ENCODE measurements around the gene PRRT4. TPM values are rescaled to one million over a fixed set of nuclear protein-coding genes. Genes with fewer than 3 reads are reported as not detected.
A peak's percentile ranks its signal among the peaks of the same experiment; 100 is the strongest.

The PRRT4 gene
- total and polyA plus RNA-seq, 2 donors (not counting 1 experiment from before 2014, with no cell fraction given) = under 0.01 to 0.03 TPM

DNA sequence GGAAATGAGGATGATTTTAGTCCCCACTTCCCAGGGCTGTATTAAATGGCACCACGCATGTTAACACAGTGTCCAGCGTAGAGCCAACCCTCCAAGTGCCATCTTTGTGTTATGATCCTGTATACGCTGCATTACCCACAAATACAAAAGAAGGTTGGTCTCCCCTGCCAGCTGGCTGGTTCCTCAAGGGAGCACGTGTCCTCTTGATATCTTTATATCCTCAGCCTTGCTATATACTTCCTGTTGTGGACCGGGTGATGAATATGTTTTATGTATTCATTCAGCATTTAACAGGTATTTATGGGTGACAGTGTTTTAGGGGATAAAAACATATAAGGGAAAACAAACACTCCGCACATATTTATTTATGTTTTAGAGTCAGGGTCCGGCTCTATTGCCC, 23.2 kb upstream of the PRRT4 start:
- H3K4me3 ChIP-seq (replicated peaks in 1 of 4; ENCODE audit: control extremely low read depth in 1 of 4, insufficient read depth in 1 of 4, low read depth in 3 of 4, low read length in 4 of 4) = no peak overlapping the region
- no peaks in the 10 kb centered on the region for H3K36me3 ChIP-seq (ENCODE audit: control insufficient read depth, insufficient read depth, low read length)
- H2AFZ ChIP-seq (ENCODE audit: low read length) = no peak overlapping the region
- no peak overlapping the region for H3K9ac ChIP-seq (ENCODE audit: insufficient read depth, low read length)
- no peaks in the 10 kb centered on the region for H3K79me2 ChIP-seq (ENCODE audit: control insufficient read depth, insufficient read depth, low read length)
- no peaks in the 10 kb centered on the region for H3K4me1 ChIP-seq (ENCODE audit: control insufficient read depth, extremely low read depth, insufficient read depth, low read length)
- TF ChIP-seq EZH2 (IDR thresholded peaks at IDR 0.05; ENCODE audit: low read length, missing control alignments) = no peak
- TF ChIP-seq, protein P1, sequence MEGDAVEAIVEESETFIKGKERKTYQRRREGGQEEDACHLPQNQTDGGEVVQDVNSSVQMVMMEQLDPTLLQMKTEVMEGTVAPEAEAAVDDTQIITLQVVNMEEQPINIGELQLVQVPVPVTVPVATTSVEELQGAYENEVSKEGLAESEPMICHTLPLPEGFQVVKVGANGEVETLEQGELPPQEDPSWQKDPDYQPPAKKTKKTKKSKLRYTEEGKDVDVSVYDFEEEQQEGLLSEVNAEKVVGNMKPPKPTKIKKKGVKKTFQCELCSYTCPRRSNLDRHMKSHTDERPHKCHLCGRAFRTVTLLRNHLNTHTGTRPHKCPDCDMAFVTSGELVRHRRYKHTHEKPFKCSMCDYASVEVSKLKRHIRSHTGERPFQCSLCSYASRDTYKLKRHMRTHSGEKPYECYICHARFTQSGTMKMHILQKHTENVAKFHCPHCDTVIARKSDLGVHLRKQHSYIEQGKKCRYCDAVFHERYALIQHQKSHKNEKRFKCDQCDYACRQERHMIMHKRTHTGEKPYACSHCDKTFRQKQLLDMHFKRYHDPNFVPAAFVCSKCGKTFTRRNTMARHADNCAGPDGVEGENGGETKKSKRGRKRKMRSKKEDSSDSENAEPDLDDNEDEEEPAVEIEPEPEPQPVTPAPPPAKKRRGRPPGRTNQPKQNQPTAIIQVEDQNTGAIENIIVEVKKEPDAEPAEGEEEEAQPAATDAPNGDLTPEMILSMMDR (conservative IDR thresholded peaks at IDR 0.05 in 1 of 2, IDR thresholded peaks at IDR 0.05 in 1 of 2; ENCODE audit: low read depth in 1 of 2, low read length in 2 of 2) = no peak
- H3K9me3 ChIP-seq (ENCODE audit: control insufficient read depth, insufficient read depth, low read depth, low read length) = no peaks in the 10 kb centered on the region
- no peak for DNase-seq (ENCODE audit: low read depth in 2 of 2)
- H4K20me1 ChIP-seq (ENCODE audit: control insufficient read depth, extremely low read depth, insufficient read depth, low read length) = no peaks in the 10 kb centered on the region
- no peak overlapping the region for H3K27ac ChIP-seq (ENCODE audit: insufficient read depth, low read length)
- no peak overlapping the region for H3K4me2 ChIP-seq (ENCODE audit: extremely low read depth, insufficient read depth, low read length)
- H3K27me3 ChIP-seq (ENCODE audit: control insufficient read depth, insufficient read depth, low read length) = peaks cover 12% of the 10 kb centered on the region

DNA sequence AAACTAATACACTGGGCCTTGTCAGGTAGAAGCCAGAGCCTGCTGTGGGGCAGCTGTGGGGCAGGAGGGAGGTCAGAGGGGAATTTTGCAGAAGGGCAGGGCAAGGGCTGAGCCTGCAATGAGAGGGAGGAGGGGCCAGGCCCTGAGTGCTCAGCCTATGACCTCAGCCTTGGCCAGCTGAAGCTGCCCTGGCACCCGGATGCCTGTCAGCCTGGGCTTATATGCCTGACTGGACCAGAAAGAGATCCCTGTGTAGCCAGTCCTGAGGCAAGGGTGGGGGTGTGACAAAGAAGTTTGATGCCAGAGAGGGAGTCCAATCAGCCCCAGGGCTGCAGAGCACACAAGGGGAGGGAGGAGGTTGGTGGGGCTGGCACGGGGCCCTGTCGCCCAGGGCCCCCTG, 22.3 kb upstream of the PRRT4 start:
- H3K27ac ChIP-seq (ENCODE audit: insufficient read depth, low read length) = no peak overlapping the region
- H3K9me3 ChIP-seq (ENCODE audit: control insufficient read depth, insufficient read depth, low read depth, low read length) = no peaks in the 10 kb centered on the region
- no peak overlapping the region for H3K4me3 ChIP-seq (replicated peaks in 1 of 4; ENCODE audit: control extremely low read depth in 1 of 4, insufficient read depth in 1 of 4, low read depth in 3 of 4, low read length in 4 of 4)
- H4K20me1 ChIP-seq (ENCODE audit: control insufficient read depth, extremely low read depth, insufficient read depth, low read length) = no peaks in the 10 kb centered on the region
- peaks cover 11% of the 10 kb centered on the region for H3K27me3 ChIP-seq (ENCODE audit: control insufficient read depth, insufficient read depth, low read length)
- no peak overlapping the region for H2AFZ ChIP-seq (ENCODE audit: low read length)
- no peaks in the 10 kb centered on the region for H3K79me2 ChIP-seq (ENCODE audit: control insufficient read depth, insufficient read depth, low read length)
- H3K4me2 ChIP-seq (ENCODE audit: extremely low read depth, insufficient read depth, low read length) = no peak overlapping the region
- no peak for DNase-seq (ENCODE audit: low read depth in 2 of 2)
- no peaks in the 10 kb centered on the region for H3K4me1 ChIP-seq (ENCODE audit: control insufficient read depth, extremely low read depth, insufficient read depth, low read length)
- TF ChIP-seq EZH2 (IDR thresholded peaks at IDR 0.05; ENCODE audit: low read length, missing control alignments) = no peak
- TF ChIP-seq, protein P1 (conservative IDR thresholded peaks at IDR 0.05 in 1 of 2, IDR thresholded peaks at IDR 0.05 in 1 of 2; ENCODE audit: low read depth in 1 of 2, low read length in 2 of 2) = no peak
- H3K9ac ChIP-seq (ENCODE audit: insufficient read depth, low read length) = no peak overlapping the region
- H3K36me3 ChIP-seq (ENCODE audit: control insufficient read depth, insufficient read depth, low read length) = no peaks in the 10 kb centered on the region

DNA sequence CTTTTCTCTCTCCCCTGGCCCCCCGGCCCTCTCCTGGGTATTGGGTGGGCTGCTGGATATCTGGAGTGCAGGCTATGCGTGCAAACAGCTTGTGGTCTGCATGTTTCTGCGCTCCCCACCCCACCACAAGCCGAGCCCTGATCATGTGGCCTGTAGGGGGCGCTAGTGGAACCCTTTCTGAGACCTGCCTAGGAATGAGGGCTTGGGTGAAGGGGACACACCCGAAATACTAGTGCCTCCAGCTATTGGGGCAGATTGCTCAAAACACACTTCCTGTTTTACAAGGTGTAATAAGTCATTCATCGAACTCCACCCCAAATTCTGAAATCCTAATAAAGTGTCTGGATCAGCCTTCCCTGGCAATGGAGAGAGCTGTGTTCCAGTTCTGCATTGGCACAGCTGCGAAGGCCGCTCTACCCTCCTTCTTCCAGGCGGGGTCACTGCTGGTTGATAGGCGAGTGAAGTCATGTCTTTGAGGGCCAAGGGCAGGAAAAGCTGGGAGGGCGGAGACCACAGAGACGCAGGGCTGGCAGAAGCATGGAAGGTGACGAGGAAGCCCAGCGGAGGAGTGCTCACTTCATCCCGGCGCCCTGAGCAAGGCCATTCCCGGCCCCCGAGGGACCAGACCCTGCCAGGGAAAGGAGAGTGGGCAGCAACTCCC, 19.8 kb upstream of the PRRT4 start:
- H3K9ac ChIP-seq (ENCODE audit: insufficient read depth, low read length) = no peak overlapping the region
- H3K4me1 ChIP-seq (ENCODE audit: control insufficient read depth, extremely low read depth, insufficient read depth, low read length) = no peaks in the 10 kb centered on the region
- H3K27me3 ChIP-seq (ENCODE audit: control insufficient read depth, insufficient read depth, low read length) = peaks cover 12% of the 10 kb centered on the region
- no peaks in the 10 kb centered on the region for H3K36me3 ChIP-seq (ENCODE audit: control insufficient read depth, insufficient read depth, low read length)
- H2AFZ ChIP-seq (ENCODE audit: low read length) = no peak overlapping the region
- H3K79me2 ChIP-seq (ENCODE audit: control insufficient read depth, insufficient read depth, low read length) = no peaks in the 10 kb centered on the region
- no peak for DNase-seq (ENCODE audit: low read depth in 2 of 2)
- H4K20me1 ChIP-seq (ENCODE audit: control insufficient read depth, extremely low read depth, insufficient read depth, low read length) = no peaks in the 10 kb centered on the region
- no peak overlapping the region for H3K27ac ChIP-seq (ENCODE audit: insufficient read depth, low read length)
- no peaks in the 10 kb centered on the region for H3K9me3 ChIP-seq (ENCODE audit: control insufficient read depth, insufficient read depth, low read depth, low read length)
- no peak overlapping the region for H3K4me2 ChIP-seq (ENCODE audit: extremely low read depth, insufficient read depth, low read length)
- TF ChIP-seq, protein P1 (conservative IDR thresholded peaks at IDR 0.05 in 1 of 2, IDR thresholded peaks at IDR 0.05 in 1 of 2; ENCODE audit: low read depth in 1 of 2, low read length in 2 of 2) = peak; percentile 33 to 58
- no peak for TF ChIP-seq EZH2 (IDR thresholded peaks at IDR 0.05; ENCODE audit: low read length, missing control alignments)
- no peak overlapping the region for H3K4me3 ChIP-seq (replicated peaks in 1 of 4; ENCODE audit: control extremely low read depth in 1 of 4, insufficient read depth in 1 of 4, low read depth in 3 of 4, low read length in 4 of 4)
